Neural cell (in vitro differentiated cells): ENCODE results near the gene CRYGN. TPM values are rescaled to one million over a fixed set of nuclear protein-coding genes. Genes with fewer than 3 reads are reported as not detected.

Experiments used
- H2AFZ ChIP-seq: fragments of 200-600, 300-800 bp; sonication (generic), shearing (Covaris generic); 2 replicates; pipeline ENCODE4 v1.6.0; 2014; ENCODE audit warnings: low read depth, mild to moderate bottlenecking, antibody characterized with exemption, low read length, moderate library complexity
- H3F3A ChIP-seq: fragments of 200-600 bp; shearing (Covaris generic); 2 replicates; pipeline ENCODE4 v1.6.1; 2016; ENCODE audit warnings: mild to moderate bottlenecking, moderate library complexity, mixed read lengths, antibody characterized with exemption, low read length; ENCODE audit not compliant: insufficient read depth, poor library complexity, severe bottlenecking
- H3K27ac ChIP-seq: fragments of 200-600, 300-800 bp; sonication (generic), shearing (Covaris generic); 2 replicates; pipeline ENCODE4 v1.5.1; 2014; ENCODE audit warnings: mild to moderate bottlenecking, low read length, moderate library complexity
- H3K27me3 ChIP-seq: fragments of 300-800, 200-600 bp; sonication (generic), shearing (Covaris generic); 2 replicates; pipeline ENCODE4 v1.6.0; 2014; ENCODE audit warnings: mild to moderate bottlenecking, low read depth, low read length, moderate library complexity; ENCODE audit not compliant: insufficient read depth
- H3K36me3 ChIP-seq: fragments of 300-800, 200-600 bp; sonication (generic), shearing (Covaris generic); 2 replicates; pipeline ENCODE4 v1.5.1; 2014; ENCODE audit warnings: mild to moderate bottlenecking, antibody characterized with exemption, low read length, moderate library complexity; ENCODE audit not compliant: insufficient read depth
- H3K4me2 ChIP-seq: fragments of 300-800, 200-600 bp; sonication (generic), shearing (Covaris generic); 2 replicates; pipeline ENCODE4 v1.6.0; 2014; ENCODE audit warnings: mild to moderate bottlenecking, low read length
- H3K4me3 ChIP-seq: fragments of 300-800, 200-600 bp; sonication (generic), shearing (Covaris generic); 2 replicates; pipeline ENCODE4 v1.5.1; 2014; ENCODE audit warnings: mild to moderate bottlenecking, low read length, moderate library complexity
- H3K79me2 ChIP-seq: fragments of 200-600 bp; shearing (Covaris generic); replicated peaks from 2 replicates; pipeline ENCODE4 v1.6.0; 2014; ENCODE audit warnings: mild to moderate bottlenecking, low read length, moderate library complexity; ENCODE audit not compliant: insufficient read depth
- H3K9ac ChIP-seq: fragments of 300-800, 200-600 bp; sonication (generic), shearing (Covaris generic); 2 replicates; pipeline ENCODE4 v1.6.1; 2016; ENCODE audit warnings: mild to moderate bottlenecking, low read length, mixed read lengths
- H3K9me2 ChIP-seq: fragments of 200-600 bp; shearing (Covaris generic); 2 replicates; pipeline ENCODE4 v1.6.1; 2016; ENCODE audit warnings: mild to moderate bottlenecking, low read length, mixed read lengths; ENCODE audit not compliant: insufficient read depth
- H3K9me3 ChIP-seq: fragments of 200-600, 300-800 bp; sonication (generic), shearing (Covaris generic); 2 replicates; pipeline ENCODE4 v1.6.1; 2016; ENCODE audit warnings: mild to moderate bottlenecking, mixed run types, low read length, moderate library complexity, mixed read lengths
- H4K20me1 ChIP-seq: fragments of 200-600 bp; shearing (Covaris generic); 2 replicates; pipeline ENCODE4 v1.6.1; 2016; ENCODE audit warnings: mild to moderate bottlenecking, mixed run types; ENCODE audit not compliant: insufficient read depth
- EP300 ChIP-seq: fragments of 450-650 bp; conservative IDR thresholded peaks from 2 replicates; pipeline ENCODE4 v1.6.1; 2014; ENCODE audit warnings: antibody characterized with exemption, mild to moderate bottlenecking, moderate library complexity; ENCODE audit not compliant: poor library complexity, severe bottlenecking
- EZH2 ChIP-seq: fragments of 200-600, 300-800 bp; shearing (Covaris generic), sonication (generic); IDR thresholded peaks from 2 replicates; pipeline ENCODE4 v1.6.1; 2014; ENCODE audit warnings: antibody characterized with exemption, low read length, borderline replicate concordance, mild to moderate bottlenecking; ENCODE audit not compliant: insufficient read depth, poor library complexity, severe bottlenecking
- MXI1 ChIP-seq: fragments of 450-650 bp; conservative IDR thresholded peaks from 2 replicates; pipeline ENCODE4 v1.6.1; 2014; ENCODE audit warnings: antibody characterized with exemption, mild to moderate bottlenecking; ENCODE audit not compliant: poor library complexity, severe bottlenecking
- POLR2AphosphoS5 ChIP-seq: IDR thresholded peaks from 2 replicates; pipeline ENCODE4 v1.6.1; 2012
- RAD21 ChIP-seq: fragments of 450-650 bp; conservative IDR thresholded peaks from 2 replicates; pipeline ENCODE4 v1.6.1; 2014; ENCODE audit warnings: antibody characterized with exemption, mild to moderate bottlenecking, moderate library complexity
- SMC3 ChIP-seq: fragments of 450-650 bp; conservative IDR thresholded peaks from 2 replicates; pipeline ENCODE4 v1.6.1; 2014; ENCODE audit warnings: antibody characterized with exemption, mild to moderate bottlenecking, moderate library complexity; ENCODE audit not compliant: poor library complexity
- TAF1 ChIP-seq: IDR thresholded peaks from 2 replicates; pipeline ENCODE4 v1.6.1; 2012; ENCODE audit warnings: low read depth
- polyA plus RNA-seq: library from polyadenylated mRNA; depleted of rRNA; stranded (reverse); fragments of >200 nt; gene quantifications from 2 replicates; pipeline ENCODE4 v1.2.3, GENCODE V29; 2014
- TF ChIP-seq, protein P1 (sequence below): fragments of 450-650 bp; IDR thresholded peaks from 2 replicates; pipeline ENCODE4 v1.5.1; 2014; ENCODE audit warnings: antibody characterized with exemption, mild to moderate bottlenecking, moderate library complexity; ENCODE audit not compliant: poor library complexity, severe bottlenecking
- TF ChIP-seq, protein P2 (sequence below): IDR thresholded peaks from 2 replicates; pipeline ENCODE4 v1.6.1; 2012; ENCODE audit warnings: borderline replicate concordance

CRYGN gene
- polyA plus RNA-seq, 1 donor from 2014 or later = not detected

DNA sequence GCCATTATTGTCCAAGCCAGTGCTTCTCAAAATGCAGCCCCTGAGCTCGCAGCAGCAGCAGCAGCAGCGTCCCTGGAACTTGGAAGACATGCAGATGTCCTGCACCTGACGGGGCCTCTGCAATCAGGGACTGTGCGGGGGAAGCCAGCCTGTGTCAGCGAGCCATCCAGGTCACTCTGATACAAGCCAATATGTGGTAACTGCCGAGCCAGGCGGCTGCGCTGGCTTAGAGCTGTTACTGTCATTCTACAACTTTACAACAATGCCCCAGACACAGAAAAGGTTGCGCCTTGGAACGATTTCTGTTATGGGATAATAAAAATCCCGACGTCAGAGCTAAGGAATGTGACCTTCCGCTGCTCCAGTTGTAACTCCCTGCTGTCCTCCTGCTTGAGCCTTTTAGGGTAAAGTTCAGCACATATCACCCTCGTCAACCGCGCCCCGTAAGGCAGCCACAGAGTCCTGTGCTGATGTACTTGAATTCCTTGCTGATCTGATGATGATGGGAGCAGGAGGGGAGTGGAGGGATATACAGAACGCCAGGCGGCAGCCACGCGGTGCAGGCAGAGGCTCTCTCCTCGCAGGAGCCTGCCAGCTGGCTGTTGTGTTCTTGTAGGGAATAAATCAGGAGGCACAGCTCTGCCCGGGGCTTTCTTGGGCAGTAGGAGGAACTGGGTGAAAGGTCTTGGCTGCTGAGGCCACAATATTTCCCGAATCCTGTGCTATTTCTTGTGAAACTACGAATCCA lies 20.0 kb upstream of the CRYGN start:
- Histone ChIP-seq H3K4me2 (no peak overlapping the region), H3K27ac (no peak overlapping the region), H3K36me3 (no peaks in the 10 kb centered on the region), H4K20me1 (no peaks in the 10 kb centered on the region), H3K79me2 (no peaks in the 10 kb centered on the region), H3K9me2 (no peaks in the 10 kb centered on the region), H3K4me3 (peak overlapping the region; percentile 18), H2AFZ (no peak overlapping the region), H3K9ac (no peak overlapping the region), H3K9me3 (no peaks in the 10 kb centered on the region), H3F3A (no peaks in the 10 kb centered on the region), H3K27me3 (no peaks in the 10 kb centered on the region)
- TF ChIP-seq EZH2 = no peak
- no peak for TF ChIP-seq TAF1
- TF ChIP-seq RAD21 = peak; percentile 26
- no peak for TF ChIP-seq POLR2AphosphoS5
- TF ChIP-seq, protein P1, sequence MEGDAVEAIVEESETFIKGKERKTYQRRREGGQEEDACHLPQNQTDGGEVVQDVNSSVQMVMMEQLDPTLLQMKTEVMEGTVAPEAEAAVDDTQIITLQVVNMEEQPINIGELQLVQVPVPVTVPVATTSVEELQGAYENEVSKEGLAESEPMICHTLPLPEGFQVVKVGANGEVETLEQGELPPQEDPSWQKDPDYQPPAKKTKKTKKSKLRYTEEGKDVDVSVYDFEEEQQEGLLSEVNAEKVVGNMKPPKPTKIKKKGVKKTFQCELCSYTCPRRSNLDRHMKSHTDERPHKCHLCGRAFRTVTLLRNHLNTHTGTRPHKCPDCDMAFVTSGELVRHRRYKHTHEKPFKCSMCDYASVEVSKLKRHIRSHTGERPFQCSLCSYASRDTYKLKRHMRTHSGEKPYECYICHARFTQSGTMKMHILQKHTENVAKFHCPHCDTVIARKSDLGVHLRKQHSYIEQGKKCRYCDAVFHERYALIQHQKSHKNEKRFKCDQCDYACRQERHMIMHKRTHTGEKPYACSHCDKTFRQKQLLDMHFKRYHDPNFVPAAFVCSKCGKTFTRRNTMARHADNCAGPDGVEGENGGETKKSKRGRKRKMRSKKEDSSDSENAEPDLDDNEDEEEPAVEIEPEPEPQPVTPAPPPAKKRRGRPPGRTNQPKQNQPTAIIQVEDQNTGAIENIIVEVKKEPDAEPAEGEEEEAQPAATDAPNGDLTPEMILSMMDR = peak; percentile 22
- no peak for TF ChIP-seq MXI1
- no peak for TF ChIP-seq EP300
- TF ChIP-seq, protein P2, sequence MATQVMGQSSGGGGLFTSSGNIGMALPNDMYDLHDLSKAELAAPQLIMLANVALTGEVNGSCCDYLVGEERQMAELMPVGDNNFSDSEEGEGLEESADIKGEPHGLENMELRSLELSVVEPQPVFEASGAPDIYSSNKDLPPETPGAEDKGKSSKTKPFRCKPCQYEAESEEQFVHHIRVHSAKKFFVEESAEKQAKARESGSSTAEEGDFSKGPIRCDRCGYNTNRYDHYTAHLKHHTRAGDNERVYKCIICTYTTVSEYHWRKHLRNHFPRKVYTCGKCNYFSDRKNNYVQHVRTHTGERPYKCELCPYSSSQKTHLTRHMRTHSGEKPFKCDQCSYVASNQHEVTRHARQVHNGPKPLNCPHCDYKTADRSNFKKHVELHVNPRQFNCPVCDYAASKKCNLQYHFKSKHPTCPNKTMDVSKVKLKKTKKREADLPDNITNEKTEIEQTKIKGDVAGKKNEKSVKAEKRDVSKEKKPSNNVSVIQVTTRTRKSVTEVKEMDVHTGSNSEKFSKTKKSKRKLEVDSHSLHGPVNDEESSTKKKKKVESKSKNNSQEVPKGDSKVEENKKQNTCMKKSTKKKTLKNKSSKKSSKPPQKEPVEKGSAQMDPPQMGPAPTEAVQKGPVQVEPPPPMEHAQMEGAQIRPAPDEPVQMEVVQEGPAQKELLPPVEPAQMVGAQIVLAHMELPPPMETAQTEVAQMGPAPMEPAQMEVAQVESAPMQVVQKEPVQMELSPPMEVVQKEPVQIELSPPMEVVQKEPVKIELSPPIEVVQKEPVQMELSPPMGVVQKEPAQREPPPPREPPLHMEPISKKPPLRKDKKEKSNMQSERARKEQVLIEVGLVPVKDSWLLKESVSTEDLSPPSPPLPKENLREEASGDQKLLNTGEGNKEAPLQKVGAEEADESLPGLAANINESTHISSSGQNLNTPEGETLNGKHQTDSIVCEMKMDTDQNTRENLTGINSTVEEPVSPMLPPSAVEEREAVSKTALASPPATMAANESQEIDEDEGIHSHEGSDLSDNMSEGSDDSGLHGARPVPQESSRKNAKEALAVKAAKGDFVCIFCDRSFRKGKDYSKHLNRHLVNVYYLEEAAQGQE = no peak
- TF ChIP-seq SMC3 = peak; percentile 29

DNA sequence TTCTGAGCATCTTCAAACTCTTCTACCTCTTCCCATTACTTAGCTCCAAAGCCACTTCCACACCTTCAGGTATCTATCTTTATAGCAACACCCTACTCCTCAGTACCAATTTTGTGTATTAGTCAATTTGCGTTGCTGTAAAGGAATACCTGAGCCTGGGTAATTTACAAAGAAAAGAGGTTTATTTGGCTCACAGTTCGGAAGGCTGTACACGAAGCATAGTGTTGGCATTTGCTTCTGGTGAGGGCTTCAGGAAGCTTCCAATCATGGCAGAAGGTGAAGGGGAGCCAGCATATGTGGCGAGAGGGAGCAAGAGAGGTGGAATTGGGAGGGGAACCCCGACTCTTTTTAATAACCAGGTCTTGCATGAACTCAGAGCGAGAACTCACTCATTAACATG lies 17.6 kb upstream of the CRYGN start:
- no peak overlapping the region for H2AFZ ChIP-seq
- H3K27ac ChIP-seq = no peak overlapping the region
- H3K4me3 ChIP-seq = no peak overlapping the region

More for the DNA sequence above, 17.6 kb upstream of the CRYGN start:
- H3K36me3 ChIP-seq = no peaks in the 10 kb centered on the region
- H3K9me2 ChIP-seq = no peaks in the 10 kb centered on the region
- no peak overlapping the region for H3K4me2 ChIP-seq
- no peak overlapping the region for H3K9ac ChIP-seq
- no peaks in the 10 kb centered on the region for H3K79me2 ChIP-seq
- H3K9me3 ChIP-seq = no peaks in the 10 kb centered on the region
- H4K20me1 ChIP-seq = no peaks in the 10 kb centered on the region
- no peaks in the 10 kb centered on the region for H3F3A ChIP-seq
- H3K27me3 ChIP-seq = no peaks in the 10 kb centered on the region
- TF ChIP-seq, protein P1 = no peak
- TF ChIP-seq EP300 (no peak), POLR2AphosphoS5 (no peak), RAD21 (no peak), TAF1 (no peak), SMC3 (no peak), EZH2 (no peak), MXI1 (no peak)
- TF ChIP-seq, protein P2 = no peak
